Posterior cingulate gyrus (tissue), 11 donors: ENCODE results near the gene KIF1A.
A peak's percentile ranks its signal among the peaks of the same experiment; 100 is the strongest.
"Not testable (repeated sequence)": the region's sequence is repeated elsewhere in the genome, so short reads cannot be mapped to it uniquely, and the experiment has no call there.

Experiments used
- DNase-seq, 10 donors: peaks; one replicate each; pipeline versions ENCODE4 v3.0.0 to v3.0.0-alpha.2; 2020 to 2021; ENCODE audit warnings: mixed read lengths in 3 of 10
- intact Hi-C: fragments of 100-400 bp; cut with DNase I; formaldehyde crosslinking; loops from one replicate; pipeline ENCODE4 v1.15.1; 2023

KIF1A gene

DNA sequence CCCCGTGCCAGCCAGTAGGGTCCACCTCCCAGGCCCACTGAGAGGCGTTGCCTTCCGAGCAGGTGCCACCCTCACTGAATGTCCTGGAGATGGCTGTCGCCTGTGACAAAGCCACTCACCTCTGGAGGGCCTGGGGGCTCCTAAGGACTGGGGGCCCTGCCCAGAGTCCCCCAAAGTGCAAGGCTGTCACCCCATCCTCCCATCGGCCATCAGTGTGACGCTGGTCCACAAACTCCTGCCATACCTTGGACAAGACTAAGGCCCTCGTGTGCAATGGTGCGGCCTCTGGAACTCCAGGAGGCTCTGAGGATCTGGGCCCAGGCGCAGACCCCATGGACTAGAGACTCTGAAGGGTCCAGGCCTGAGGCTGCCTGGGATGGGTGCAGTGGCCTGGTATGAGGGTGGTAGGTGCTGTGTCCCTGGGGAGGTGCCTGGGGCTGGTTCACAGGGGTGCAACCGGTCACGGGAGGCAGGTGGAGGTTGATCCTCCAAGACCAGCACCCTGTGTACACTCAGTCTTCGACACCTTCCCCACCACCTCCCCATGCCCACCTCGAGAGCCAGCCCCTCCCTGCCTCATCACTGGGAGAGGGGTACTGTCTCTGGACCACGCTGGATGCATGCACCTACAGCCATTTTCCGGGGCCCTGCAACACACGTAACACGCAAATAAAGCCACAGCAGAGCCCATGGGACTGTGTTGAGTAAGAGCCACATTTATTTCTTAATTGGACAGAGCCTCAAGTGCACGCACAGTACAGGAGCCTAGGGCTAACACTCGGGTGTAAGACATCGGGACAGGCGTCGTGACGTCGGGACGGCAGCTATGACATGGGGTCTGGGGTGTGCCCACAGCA lies 106.7 kb downstream of the KIF1A start:
- intact Hi-C loops = no loop called here
- peak in 5 of 10 donors; percentile 5 to 76 (median 57) for DNase-seq

DNA sequence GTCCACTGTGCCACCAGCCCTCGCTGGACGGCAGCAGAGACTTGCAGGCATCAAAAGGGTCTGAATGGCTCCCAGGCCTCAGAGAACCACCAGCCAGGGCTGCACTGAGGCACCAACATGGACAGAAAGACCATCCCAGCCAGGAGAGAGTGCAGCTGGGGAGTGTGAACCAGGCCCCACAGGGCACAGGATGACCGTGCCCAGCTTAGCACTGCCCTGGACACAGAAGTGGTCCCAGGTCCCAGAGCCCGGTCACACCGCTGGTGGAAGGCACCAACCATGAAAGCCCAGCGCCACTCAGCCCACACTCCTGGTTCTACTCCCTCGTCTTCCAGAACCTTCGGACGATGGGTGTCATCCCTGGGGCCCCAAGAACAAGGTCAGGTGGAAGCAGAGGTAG lies 107.9 kb downstream of the KIF1A start:
- intact Hi-C loops = no loop called here

DNA sequence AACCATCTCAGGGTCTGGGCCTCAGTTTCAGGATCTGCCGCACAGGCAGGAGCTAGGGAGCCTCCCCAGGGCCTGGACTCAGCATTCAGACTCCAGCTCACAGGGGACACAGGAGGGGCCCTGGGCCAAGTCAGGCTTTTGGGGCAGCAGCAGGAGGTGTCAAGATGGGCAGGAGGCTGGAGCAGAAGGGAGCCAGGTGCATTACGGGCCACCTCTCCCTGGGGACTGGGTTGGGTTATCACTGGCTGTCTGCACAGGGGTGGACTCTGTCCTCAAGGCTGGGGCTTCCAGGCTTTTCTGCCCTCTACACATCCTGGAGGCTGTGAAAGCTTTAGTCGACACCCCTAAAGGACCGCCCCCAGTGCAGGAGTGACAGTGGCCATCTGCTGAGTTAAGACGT lies 108.3 kb downstream of the KIF1A start:
- intact Hi-C loops = no loop called here
- peak in 2 of 10 donors; percentile 2 to 70 for DNase-seq

More for the DNA sequence above, 107.9 kb downstream of the KIF1A start:
- peak in 4 of 10 donors; percentile 3 to 78 (median 50) for DNase-seq

DNA sequence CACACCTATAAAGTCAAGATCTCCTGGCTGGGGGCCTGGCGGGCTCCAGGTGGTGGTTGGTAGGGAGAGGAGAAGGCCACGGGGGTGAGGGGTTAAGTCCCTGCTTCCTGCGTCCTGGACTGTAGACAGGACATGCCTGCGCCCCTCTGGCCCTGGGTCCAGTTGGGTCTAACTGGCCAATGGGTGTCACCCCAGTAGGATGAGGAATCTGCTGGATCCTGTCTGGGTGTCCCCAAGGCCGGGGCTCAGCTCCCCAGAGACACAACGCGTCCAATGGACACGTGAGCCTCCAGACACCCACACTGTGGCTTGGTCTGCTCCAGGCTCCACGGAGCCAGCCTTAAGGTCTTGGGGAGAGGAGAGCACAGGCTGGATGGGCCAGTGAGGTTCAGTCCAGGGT lies 108.7 kb downstream of the KIF1A start:
- intact Hi-C loops = no loop called here
- DNase-seq = peak in 5 of 10 donors; percentile 3 to 74 (median 50)

DNA sequence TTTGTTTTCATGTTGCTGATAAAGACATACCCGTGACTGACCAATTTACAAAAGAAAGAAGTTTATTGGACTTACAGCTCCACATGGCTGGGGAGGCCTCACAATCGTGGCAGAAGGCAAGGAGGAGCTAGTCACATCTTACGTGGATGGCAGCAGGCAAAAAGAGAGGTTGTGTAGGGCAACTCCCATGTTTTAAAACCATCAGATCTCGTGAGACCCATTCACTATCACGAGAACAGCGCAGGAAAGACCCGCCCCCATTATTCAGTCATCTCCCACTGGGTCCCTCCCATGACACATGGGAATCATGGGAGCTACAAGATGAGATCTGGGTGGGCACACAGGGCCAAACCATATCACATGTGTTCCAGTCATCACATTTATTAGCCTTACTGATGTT lies 111.6 kb downstream of the KIF1A start:
- intact Hi-C loops = no loop called here
- no peak for DNase-seq

DNA sequence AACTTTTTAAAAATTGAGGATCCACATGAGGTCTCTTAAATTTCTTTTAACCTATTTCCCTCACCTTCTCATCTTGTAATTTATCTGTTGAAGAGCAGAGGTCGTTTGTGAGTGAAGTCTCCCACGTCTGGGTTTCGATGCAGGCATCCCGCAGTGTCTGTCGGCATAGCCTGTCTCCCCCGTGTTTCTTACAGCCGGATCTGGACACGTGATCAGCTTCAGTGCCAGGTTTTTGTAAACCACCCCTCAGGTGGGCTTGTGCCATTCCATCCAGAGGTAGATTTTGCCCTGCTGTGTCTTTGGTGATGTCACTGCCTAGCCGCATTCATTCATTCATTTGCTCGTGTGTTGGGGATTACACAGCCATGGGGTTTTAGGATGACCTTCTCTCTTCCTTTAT lies 112.2 kb downstream of the KIF1A start:
- peak in 2 of 10 donors; percentile 39 to 62 for DNase-seq

DNA sequence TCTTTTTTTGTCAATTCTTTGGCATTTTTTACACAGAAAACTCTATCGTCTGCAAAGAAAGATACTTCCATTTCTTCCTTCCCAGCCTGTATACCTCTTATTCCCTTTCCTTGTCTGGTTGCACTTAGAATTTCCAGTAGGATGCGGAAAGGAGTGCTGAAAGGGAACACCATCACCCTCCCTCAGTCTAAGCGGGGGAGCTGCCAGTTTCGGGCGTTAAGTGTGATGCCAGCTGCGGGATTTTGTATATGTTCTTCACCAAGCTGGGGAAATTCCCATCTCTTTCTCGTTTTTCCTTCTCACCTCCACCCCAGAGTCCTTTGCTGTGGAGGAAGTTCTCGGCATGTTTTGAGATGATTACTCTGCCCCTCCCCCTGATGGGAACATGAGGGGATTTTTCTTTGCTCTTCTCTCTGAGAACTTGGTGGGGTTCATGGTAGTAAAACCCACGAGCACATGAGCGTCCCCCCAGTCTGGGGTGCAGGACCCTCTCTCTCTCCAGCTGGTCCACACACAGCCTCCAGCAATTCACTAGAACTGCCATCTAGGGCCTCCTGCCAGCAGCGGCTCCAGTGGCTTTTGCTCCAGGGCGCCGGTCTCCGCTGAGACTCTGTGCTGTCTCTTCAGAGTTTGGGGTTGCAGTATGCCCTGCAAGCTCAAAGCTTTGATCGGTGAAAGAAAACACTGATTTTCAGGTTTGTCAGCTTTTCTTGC lies 112.8 kb downstream of the KIF1A start:
- DNase-seq = peak in 5 of 10 donors; percentile 9 to 83 (median 53)

More for the DNA sequence above, 112.2 kb downstream of the KIF1A start:
- intact Hi-C loops = no loop called here

DNA sequence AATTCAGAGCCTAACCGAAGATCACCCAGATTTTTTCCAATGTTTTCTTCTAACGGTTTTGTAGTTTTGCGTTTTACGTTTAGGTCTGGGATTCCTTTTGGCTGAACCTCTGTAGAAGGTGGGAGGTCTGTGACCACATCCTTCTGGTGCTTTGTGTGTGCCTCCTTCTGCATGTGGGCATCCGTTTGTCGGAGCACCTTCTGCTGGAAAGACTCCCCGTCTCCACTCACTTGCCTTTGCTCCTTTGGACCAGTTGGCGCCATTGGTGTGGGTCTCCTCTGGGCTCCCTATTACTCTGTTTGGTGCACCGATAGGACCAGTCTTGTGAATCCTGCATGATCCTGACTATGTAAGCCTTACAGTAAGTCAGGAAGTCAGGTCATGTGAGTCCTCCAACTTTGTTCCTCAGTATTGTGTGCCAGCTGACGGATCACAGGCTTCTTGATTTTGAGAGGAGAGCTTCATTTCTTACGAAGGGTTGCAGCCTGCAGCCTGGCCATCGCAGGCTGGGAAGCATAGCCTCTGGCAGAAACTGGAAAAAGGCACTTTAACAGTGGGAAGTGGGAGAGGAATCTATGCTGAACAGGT lies 114.7 kb downstream of the KIF1A start:
- peak in 2 of 10 donors; percentile 19 to 56 for DNase-seq
- intact Hi-C loops = no loop called here

More for the DNA sequence above, 112.8 kb downstream of the KIF1A start:
- intact Hi-C loops = no loop called here

DNA sequence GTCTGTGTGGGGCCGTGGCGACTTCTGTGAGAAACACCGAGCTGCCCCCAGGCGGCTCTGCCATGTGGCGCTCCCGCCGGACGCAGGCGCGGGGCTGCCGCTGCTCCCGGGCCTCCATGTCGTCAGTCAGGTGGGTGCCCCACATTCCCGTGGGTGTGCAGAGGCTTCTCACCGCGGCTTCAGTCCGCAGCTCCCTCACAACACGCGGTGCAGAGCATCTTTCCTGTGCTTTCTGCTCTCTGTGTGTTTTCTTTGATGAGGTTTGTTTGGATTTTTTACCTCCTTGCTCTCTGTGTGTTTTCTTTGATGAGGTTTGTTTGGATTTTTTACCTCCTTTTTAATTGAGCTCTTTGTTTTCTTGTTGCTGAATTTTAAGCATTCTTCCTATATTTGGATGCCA lies 115.4 kb downstream of the KIF1A start:
- intact Hi-C loops = no loop called here
- DNase-seq = peak in 6 of 10 donors; percentile 33 to 93 (median 64)

DNA sequence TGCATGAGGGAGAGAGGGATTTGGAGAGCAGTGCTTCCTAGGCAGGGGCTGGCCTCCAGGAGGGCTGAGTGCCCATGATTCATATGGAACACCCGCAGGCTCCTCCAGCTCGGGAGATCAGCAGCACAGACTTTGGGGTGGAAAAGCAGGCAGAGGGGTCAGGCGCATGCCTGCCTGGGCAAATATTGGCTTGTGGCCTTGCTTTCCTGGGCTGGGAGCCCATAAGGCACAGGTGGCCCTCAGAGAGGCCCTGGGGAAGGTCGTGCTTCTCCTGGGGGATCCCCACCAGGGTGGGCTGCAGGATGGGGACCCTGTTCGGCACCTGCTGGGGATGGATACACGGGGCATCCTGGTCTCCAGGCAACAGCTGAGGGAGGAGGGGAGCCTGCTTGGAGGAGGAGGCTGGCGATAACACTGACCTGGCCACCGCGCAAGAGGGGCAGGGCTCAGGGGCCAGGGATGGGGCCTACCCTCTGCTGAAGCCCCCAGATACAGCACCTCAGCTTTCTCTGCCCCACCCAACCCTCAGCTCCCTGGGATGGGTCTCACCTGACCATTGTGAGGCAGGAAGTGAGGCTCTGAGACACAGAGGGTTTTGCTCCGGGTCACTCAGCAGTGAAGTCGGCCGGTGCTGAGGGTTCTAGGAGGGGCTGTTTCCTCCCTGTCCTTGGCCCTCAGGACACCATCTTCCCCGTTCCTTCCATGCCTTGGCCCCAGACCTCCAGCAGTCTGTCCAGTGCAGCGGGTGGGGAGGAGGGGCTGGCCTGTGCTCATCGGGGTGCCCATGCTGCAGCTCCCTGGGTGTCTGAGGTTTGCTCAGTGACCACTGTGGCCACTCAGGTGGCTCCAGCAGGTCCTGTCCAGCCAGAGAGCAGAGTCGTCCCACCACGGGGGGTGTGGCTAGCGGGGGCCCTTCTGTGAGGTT lies 116.3 kb downstream of the KIF1A start:
- peak in 5 of 10 donors; percentile 1 to 77 (median 62) for DNase-seq
- intact Hi-C loops = no loop called here

DNA sequence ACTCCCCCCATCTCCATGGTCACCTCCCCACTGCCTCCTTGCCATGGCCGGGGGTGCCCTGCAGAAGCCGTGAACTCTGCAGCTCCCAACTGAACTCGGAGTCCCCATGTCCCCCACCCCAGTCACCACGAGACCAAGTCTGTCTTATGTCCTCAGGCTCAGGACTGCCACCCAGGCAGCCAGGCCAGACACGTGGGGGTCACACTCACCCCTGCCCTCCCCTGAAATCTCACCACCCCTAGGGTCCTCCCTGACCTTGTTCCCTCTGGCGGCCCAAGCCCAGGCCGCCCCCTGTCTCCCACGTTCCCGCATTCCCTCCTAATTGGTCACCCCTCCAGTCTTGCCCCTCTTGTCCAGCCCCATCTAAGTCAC lies 117.4 kb downstream of the KIF1A start:
- intact Hi-C loops = no loop called here
- DNase-seq = peak in 4 of 10 donors; percentile 7 to 61 (median 58)

DNA sequence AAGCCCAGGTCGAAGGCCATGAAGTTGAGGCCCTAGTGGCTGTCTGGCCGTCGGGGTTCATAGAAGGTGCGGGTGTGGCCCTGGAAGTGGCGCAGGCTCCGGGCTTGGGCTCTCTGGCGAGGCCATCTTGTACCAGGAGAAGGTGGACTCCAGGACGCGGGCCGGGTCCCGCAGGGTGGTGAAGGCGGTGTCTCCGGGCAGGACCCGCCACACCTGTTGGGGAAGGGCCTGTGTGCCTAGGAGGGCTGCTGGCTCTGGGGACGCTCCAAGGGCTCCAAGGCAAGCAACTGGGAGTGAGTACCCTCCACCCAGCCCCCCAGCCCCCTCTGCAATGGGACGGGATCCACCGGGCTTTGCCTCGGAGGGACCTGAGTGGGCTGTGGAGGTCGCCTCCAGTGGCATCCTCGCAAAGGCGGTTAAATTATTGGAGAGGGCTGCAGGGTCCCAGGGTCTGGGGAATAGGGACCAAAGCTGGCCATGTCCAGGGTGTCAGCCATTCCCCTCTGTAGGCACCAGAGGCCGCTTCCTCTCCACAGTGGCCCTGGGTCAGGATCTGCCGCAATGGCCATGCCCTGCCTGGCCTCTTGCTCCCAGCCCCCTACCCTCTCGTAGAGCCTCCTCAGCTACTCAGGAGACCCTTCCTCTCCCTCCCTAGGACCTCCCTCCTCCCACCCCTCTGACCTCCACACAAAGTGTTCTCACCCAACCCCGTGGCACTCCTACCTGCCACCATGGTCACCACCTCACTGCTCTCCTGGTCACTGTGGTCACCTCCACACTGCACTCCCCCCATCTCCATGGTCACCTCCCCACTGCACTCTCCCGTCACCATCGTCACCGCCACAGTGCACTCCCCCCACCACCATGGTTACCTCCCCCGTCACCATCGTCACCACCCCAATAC lies 118.0 kb downstream of the KIF1A start:
- intact Hi-C loops = no loop called here
- peak in 4 of 10 donors; percentile 16 to 75 (median 56) for DNase-seq

DNA sequence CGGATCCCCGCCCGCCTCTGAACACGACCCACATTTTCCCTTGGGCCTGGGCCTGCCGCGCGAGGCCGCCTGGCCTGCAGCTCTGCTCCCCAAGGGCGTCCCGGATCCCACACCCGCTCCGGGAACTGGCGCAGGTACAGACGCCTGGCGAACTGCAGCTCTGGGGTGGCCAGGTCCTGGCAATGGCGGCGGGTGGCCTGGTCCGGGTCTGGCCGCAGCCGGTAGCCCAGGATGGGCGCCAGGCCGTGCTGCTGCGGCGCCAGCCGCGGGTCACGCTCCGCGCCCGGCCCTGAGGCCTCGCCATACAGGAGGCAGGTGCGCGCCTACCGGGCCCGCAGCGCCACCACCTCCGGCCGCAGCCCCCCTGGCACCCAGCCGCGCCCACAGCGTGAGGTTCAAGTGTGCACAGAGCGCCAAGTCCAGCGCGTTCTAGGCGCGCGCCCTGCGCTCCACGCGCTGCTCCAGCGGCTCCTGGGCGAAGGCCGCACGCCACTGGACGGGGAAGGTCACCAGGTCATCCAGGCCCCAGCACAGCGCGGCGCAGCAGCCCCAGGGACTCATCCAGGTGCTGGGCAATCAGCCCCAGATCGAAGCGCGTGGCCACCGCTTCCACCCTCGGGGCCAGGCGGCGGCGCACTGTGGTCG lies 118.8 kb downstream of the KIF1A start:
- intact Hi-C loops = no loop called here
- peak in 4 of 10 donors; percentile 24 to 78 (median 66) for DNase-seq

DNA sequence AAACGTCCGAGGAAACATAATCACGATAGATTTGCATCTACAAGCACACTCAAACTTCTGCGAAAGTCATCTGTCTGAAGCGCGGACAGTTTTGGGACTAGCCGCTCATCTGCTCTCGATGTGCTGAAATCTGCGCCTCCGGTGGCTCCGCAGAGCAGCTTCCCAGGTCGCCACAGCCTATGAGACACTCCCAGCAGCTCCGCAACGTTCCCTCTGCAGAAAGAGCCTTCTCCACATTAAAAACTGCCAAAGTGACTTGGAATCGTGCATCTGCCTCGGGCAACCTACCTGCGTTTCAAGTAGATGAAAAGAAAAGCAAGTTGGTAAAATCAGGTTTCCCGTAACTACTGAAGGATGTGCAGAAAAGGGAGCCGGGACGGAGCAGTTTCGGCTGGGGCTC lies 119.4 kb downstream of the KIF1A start:
- intact Hi-C loops = not testable (repeated sequence)
- peak in 4 of 10 donors; percentile 2 to 62 (median 25) for DNase-seq

DNA sequence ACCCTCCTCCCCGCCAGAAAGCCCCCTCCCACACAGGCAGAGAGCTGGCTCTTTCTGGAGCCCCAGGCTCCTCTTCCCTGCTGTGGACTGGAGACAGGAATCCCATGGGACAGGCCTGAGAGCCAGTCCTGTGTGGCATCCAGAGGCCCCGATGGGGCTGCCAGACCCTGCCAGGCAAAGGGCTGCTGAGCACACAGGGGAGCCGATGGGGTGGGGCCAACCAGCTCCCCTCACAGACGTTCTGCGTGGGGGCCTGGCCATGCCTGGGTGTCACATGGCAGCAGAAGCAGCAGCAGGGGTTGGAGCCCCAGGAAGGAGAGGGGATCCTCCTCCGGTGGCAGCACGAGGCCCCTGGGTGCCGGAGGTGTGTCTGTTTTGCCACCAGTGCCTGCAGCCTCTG lies 120.2 kb downstream of the KIF1A start:
- intact Hi-C loops = not testable (repeated sequence)

DNA sequence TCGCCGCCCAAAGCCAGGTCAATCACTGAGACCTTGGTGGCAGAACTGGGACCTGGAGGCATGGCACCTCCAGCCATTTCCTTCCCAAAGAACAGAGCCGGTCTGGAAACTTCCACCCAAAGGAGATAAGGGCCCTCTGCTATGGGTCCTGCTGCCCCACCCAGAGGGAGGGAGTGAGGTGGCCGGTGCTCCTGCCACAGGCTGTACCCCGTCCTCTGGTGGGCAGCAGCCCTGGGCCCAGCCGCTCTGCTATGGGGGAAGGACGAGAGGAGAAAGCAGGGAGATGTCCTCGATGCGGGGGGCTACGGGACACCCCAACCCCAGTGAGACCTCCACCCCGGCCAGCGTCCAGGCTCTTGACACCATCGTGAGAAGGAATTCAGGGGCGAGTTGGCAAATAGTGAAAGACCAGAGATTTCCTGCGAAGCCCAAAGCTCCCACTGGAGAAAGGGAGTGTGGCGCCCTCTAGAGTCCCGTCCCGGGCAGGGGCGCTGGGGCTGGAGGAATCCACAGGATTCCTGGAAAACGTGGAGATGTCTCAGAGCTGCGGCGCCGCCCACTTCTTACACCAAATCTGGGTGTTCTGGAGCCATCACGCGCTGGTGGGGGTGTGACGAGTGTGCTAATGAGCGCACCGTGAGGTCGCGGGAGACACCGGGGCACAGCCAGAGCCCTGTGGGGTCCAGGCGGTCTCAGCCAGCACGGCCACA lies 121.0 kb downstream of the KIF1A start:
- intact Hi-C loops = not testable (repeated sequence)
- DNase-seq = peak in 3 of 10 donors; percentile 8 to 71 (median 62)

More for the DNA sequence above, 120.2 kb downstream of the KIF1A start:
- peak in 4 of 10 donors; percentile 7 to 56 (median 38) for DNase-seq

DNA sequence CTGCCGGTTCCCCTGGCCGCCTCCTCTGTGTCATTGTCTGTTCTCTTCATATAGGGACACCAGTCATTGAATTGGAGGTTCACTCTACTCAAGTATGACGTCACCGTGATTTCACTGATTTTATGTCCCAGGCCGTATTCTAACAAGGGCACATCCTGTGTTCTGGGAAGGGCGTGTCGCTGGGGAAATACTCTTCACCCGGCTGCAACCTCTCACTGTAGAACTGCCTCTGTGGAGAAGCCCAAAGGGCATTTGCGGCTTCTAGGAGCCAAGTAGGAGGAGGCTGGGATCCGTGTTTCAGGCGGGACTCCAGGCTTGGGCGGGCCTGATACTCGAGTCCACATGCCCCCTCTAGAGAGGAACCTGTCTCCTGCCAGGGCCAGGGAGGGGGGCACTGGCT lies 123.5 kb downstream of the KIF1A start:
- DNase-seq, intact Hi-C loops: not testable (repeated sequence)

DNA sequence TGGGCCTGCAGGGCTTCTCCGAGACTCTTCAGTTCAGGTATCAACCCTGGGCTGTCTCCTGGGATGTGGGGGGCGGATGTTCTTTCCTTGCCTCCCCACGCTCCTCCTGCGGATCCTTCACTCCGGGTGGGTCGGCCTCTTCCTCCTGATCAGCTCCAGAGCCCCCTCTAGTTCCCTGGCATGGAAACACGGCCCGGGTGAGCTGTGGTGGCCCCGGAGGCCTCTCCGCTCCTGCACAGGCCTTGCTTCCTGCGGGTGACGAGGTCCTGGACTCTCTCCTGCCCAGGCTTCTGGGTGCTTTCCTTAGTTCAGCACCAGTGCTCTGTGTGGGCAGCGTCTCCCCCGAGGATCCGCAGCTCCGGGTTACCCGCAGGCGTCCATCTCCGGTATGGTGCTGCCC lies 124.4 kb downstream of the KIF1A start:
- intact Hi-C loops, DNase-seq: not testable (repeated sequence)
